Adipose tissue (tissue), 3 donors: ENCODE measurements around the gene NR1D1. TPM values are rescaled to one million over a fixed set of nuclear protein-coding genes. Genes with fewer than 3 reads are reported as not detected.
A peak's percentile ranks its signal among the peaks of the same experiment; 100 is the strongest.

Experiments used
- H3K27ac ChIP-seq: one replicate; pipeline ENCODE4 v1.5.1; 2013; ENCODE audit warnings: low read depth, low read length
- WGBS, 3 donors: extraction: QIAGEN DNeasy Blood & Tissue Kit; methylation state at CpG; one replicate each; pipeline ENCODE4 v1.1.7; 2013; 5-methylcytosine and 5-hydroxymethylcytosine counted together
- polyA plus RNA-seq, 3 donors: library from polyadenylated mRNA; stranded (reverse); fragments of 200-250 nt; gene quantifications; one replicate each; pipeline ENCODE4 v1.2.3, GENCODE V29; 2013
- donor health status: healthy with polysubstance abuse.
- donor health status: Bipolar disorder and iron deficiency.
- donor health status: healthy.

NR1D1 gene
- polyA plus RNA-seq, 3 donors = 7.3 to 20.7 (median 15.0) TPM

- peak overlapping the region; percentile 34 for H3K27ac ChIP-seq
- 0% methylated on average over 17 of the region's 17 CpGs for WGBS, 3 donors
These were observed 12.9 kb upstream of the NR1D1 start for GRCh38 chr17:40113110-40113906.

DNA sequence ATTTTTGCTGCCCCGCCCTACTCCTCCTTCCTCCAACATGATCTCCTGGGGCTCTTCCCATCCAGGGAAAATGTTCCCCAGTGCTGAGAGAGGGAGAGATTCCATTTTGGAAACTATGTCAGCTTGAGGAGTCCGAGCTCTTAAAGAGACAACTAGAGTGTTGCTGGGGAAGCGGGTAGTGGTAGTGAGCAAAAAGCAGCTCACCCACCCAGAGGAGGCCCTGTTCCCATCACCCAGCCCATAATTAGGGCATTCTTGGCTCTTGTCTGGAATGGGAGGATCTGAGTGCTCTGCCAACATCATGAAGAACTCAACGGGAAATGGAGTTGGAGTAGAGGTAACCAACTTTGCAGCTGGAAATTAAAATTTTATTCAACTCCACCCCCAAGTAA is 12.3 kb upstream of the NR1D1 start:
- H3K27ac ChIP-seq = no peak overlapping the region
- 43 to 58% (median 47%) methylated on average over 4 of the region's 4 CpGs for WGBS, 3 donors

DNA sequence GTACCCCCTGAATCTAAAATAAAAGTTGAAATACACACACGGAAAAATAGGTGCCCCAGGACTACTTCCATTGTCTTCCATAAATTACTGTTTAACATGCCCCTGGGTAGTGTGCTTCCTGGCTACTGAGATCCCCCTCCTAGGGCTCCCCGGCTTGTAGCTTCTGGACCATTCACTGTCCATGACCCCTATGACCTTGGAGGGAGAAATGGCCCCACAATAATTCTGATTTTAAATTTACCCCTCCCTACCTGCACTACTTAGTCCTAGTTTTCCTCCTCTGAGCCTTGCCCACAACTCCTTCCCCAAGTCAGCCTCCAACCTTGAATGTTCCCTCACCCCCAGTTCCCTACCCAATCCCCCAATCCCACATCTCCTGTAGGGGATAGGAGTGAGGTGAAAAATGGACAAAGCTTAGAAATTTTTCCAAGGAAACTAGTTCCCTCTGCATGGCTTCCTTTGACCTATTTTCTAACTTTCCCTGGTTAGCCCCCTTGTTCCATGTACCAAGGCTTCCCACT is 11.9 kb upstream of the NR1D1 start:
- WGBS, 3 donors = 4 to 14% (median 7%) methylated on average over 2 of the region's 2 CpGs
- no peak overlapping the region for H3K27ac ChIP-seq

DNA sequence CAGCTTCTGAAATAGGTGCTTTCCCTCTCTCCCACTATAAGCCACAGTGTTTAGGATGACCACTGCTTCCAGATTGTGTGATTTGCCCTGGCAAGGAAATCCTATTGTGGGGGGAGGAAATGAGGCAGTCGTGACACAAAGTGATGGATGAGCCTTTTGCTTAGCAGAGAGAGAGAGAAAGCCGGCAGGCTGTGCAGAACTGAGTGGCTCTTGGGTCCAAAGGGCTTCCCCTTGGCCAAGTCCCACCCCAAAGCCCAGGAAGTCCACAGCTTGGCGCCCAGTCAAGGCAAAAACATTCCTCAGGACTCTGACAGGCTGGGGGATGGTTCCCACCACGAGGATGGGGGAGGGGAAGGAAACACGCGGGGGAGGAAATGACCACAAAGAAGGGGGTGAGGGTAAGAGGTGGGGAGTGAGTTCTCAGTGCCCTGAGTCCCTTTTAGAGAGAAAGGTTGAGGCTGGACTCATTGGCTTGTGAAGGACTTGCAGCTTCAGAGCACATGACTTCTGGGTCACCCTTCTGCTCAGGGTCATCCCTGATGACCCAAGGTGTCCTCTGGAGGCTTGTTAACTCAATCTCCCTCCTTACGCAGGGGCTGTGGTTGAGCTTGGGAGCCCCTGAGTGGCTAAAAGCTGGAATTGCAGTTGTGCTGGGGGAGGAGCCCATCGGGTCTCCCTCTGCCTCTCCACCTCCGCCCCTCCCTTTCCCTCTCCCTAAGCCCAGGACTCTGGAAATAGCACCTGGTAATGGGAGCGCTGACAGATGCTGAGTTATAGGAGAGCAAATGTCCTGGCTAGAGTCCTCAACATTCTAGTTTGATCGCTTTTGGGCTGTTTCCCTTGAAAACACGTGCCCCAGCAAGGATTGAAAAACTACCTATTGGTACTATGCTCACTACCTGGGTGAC is 11.1 kb upstream of the NR1D1 start:
- no peak overlapping the region for H3K27ac ChIP-seq
- WGBS, 3 donors = 0 to 1% (median 0%) methylated on average over 12 of the region's 12 CpGs

- 53 to 69% (median 55%) methylated on average over 3 of the region's 3 CpGs for WGBS, 3 donors
- H3K27ac ChIP-seq = peak overlapping the region; percentile 29
These were observed 9.8 kb upstream of the NR1D1 start for GRCh38 chr17:40110026-40110845.

DNA sequence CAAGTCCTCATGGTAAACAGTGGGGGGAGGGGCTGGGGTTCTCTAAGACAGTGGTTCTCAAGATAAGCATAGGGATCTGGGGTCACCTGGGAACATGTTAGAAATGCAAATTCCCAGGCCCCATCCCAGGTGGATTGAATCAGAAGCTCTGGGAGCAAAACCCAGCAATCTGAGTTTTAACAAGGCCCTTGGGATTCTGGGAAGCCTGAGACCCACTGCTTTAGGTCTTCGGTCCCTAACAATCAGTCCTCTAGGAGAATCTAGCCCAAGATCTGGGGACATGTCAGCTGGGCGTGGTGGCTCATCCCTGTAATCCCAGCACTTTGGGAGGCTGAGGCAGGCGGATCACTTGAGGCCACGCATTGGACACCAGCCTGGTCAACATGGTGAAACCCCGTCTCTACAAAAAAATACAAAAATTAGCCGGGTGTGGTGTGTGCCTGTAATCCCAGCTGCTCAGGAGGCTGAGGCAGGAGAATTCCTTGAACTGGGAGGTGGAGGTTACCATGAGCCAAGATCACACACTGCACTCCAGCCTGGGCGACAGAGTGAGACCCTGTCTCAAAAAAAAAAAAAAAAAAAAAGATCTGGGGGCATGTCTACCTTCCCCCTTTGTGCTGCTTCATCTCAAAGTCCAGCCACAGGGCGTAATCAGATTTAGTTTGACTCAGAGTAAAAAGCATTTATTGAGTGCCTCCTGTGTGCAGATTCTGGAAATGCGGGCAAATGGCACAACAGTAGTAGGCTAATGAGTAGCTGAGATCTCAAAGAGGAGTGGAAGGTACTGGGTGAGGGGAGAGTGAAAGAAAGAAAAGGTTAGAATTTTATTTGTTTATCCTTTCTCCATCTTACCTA is 8.8 kb upstream of the NR1D1 start:
- 77 to 89% (median 84%) methylated on average over 9 of the region's 9 CpGs for WGBS, 3 donors

DNA sequence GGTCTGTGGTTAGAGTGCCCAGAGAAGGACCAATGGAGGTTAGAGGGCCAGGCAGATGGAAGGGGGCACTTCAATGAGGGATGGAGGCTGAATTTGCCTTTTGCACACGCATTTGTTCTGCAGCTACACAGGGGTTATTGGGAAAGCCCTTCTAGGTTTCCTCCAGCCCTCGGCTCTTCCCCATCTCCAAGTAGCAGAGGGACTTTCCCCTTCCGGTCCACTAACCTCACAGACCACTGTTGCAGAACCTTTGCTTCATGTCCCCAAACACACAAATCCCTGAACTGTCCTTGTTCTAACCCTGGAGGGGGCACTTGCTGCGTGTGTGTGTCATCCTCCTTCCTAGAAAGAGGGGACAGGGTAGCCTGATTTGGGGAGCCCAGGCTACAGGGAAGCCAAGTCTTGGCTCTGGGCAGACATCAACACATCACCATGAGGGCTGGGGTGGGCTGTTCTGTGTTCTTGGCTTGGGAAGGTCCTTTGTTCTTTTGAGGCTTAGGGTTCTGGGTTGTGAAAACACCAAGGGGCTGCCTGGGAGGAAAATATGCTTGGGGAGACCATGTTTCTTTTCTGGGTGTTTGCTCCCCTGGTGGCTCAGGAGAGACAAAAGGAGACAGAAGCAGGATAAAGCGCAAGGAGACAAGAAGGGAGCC is 7.3 kb upstream of the NR1D1 start:
- WGBS, 3 donors = 12 to 58% (median 14%) methylated on average over 5 of the region's 5 CpGs

More for the DNA sequence above, 8.8 kb upstream of the NR1D1 start:
- peak overlapping the region; percentile 29 for H3K27ac ChIP-seq

DNA sequence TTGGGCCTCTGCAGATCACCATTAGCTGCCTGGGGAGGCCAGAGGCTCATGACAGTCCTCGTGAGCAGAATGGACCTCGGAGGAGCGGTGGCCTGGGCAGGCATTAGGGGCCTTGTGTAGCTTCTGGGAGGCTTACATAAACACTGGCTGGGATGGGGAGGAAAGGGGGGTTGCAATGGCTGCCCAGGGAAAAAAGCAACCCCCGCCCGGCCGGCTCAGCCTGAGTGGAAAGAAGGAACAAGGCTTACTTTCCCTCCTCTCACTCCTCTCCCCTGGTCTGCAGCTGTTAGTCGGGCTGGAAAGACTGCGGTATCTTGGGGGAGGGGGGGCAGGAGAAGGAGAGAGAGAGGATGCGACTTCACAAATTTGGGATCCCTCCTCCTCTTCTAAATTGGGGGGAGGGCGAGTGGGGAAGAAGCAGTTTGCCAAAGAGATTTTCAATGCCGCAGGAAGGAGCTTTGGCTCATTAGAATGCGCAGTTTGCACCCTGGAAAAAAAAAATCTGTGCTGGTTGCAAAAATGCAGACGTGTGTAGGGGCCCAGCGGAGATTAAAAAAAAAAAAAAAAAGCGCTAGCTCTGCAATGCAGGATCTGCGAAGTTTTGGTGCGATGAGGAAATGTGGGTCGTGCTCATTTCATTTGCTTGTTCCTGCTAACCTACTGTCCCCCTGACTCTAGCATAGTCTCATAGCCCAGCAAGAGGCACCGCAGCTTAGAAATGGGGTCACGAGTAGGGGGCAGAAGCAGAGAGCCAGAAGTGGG is 6.6 kb upstream of the NR1D1 start:
- H3K27ac ChIP-seq = peak overlapping the region; percentile 71
- WGBS, 3 donors = 21 to 72% (median 25%) methylated on average over 20 of the region's 20 CpGs

More for the DNA sequence above, 7.3 kb upstream of the NR1D1 start:
- H3K27ac ChIP-seq = peak overlapping the region; percentile 71

- 59 to 84% (median 64%) methylated on average over 5 of the region's 5 CpGs for WGBS, 3 donors
- H3K27ac ChIP-seq = no peak overlapping the region
These were observed 5.7 kb upstream of the NR1D1 start for GRCh38 chr17:40105861-40106759.

DNA sequence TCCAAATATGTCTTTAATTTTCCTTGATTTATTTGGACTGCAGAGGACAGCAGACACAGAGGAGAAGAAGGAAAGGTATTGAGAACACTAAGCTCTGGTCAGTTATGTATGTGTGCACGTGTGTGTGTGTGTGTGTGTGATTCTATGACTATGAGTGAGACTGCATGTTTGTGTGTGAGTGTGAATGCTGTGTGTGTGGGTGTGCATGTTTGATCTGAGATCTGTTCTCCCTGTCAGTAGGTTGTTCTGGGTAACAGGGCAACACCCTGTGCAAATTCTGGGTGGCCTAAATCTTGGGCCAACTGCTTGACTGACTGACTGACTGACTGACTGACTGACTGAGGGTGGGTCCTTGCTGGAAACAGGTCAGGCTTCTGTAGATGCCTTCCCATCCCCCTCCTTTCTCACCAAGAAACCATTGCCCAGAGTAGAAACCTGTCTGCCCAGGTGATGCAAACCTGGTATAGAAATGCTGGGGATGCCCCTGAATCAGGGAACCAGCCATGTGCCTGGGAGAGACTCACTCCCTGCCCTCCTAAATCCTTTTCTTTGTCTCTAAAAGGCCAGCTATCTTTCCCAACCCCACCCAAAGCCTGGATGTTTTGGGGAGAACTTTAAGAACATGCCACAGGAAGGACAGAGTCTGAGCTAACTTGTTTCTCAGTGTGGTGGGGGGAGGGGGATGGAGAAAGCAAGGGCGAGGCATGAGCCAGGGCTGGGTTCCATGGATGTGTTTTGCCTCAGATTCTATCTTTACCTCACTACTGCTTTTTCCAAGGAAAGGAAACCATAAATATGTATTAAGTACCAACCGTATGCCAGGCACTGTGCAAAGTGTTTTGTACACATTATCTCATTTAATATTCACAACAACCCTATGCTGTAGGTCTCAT is 4.5 kb upstream of the NR1D1 start:
- no peak overlapping the region for H3K27ac ChIP-seq
- WGBS, 3 donors = 51 to 75% (median 63%) methylated on average over 3 of the region's 3 CpGs

DNA sequence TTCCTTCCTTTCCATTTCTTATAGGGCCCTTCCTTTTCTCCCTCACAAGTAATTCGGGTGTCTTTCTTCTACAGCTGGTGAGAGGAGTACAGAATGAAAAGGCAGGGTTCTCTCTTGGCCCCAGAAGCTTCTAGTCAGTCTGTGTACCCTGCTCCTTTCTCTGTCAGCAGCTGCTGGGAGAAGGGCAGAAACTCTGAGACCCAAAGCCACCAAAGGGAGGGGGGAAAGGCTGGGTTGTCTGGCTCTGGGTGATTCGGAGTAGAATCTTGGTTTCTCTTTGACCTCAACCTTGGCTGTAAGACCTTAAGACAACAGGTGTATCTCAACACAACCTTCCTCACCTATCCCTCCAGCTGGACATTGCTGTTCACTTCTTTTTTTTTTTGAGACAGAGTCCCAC is 3.3 kb upstream of the NR1D1 start:
- 27 to 32% (median 28%) methylated on average over 2 of the region's 2 CpGs for WGBS, 3 donors
- H3K27ac ChIP-seq = no peak overlapping the region

- WGBS, 3 donors = 39 to 63% (median 53%) methylated on average over 3 of the region's 3 CpGs
- no peak overlapping the region for H3K27ac ChIP-seq
These were observed 2.8 kb upstream of the NR1D1 start for GRCh38 chr17:40103071-40103661.

DNA sequence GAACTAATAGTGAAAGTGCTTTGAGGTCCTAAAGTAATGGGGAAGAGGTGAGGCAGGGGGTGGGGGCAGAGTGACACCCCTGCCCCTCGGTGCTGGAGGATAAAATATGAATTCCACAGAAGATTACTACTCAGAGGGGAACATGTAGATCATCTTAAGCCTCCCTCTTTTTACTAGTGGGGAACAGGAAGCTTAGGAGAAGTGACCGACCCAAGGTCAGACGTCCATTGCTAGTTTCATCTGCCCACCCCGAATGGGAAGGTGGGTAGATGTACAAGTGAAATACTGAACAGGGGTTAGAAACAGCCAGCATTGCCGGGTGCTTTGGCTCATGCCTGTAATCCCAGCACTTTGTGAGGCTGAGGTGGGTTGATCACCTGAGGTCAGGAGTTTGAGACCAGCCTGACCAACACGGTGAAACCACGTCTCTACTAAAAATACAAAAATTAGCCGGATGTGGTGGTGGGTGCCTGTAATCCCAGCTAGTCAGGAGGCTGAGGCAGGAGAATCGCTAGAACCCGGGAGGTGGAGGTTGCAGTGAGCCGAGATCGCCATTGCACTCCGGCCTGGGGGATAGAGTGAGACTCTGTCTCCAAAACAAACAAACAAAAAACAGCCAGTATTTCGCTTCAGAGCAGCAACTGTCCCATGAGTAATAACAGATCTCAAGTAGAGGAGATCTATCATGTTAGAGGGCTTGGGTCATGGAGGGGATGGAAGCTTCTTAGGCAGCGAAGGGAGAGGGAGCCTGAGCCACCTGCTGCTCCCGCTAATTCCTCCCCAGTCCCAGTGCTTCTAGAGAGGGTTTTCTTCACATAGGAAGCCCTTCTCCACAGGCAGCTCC is 1.2 kb upstream of the NR1D1 start:
- peak overlapping the region; percentile 81 for H3K27ac ChIP-seq
- WGBS, 3 donors = 59 to 68% (median 64%) methylated on average over 16 of the region's 16 CpGs
